ENCODE data around the gene ATP2A3.

ATP2A3 gene

GRCh38 chr17:3921502-3922319, 42.5 kb downstream of the ATP2A3 start:
- H3K4me3 ChIP-seq, result no peak overlapping the region
- no peak overlapping the region for H3K9ac ChIP-seq (ENCODE audit: insufficient read length)
- H3K27ac ChIP-seq, result no peak overlapping the region
- H3K9me3 ChIP-seq (ENCODE audit: low read depth, low read length), result no peaks in the 10 kb centered on the region
- no peak for DNase-seq (ENCODE audit: low read depth, low spot score)
- TF ChIP-seq POLR2AphosphoS5 (IDR thresholded peaks at IDR 0.05; ENCODE audit: borderline replicate concordance, low read depth, low read length) (no peak), EZH2 (IDR thresholded peaks at IDR 0.05) (no peak), FOXP2 (optimal IDR thresholded peaks at IDR 0.05; ENCODE audit: control extremely low read depth, extremely low read length, insufficient read depth) (no peak)
- H3K36me3 ChIP-seq (ENCODE audit: insufficient read depth, low read length), result no peaks in the 10 kb centered on the region

DNA sequence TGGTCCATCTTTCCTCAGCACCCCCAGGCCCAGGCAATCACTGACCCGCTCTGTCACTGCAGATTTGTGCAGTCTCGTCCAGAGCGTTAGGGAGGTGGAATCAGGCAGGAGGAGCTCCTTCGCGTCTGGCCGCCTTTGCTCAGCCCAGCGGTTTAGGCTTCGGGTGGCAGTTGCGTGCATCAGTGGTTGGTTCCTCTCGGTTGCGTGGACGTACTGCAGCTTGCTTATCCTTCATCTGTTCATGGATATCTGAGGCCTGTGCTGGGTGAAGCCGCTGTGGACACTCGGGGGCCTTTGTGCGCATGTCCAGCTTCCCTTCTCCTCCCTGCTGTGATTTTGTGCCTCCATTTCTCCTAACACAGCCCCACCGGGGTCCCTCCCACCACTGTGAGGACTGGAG, 43.2 kb downstream of the ATP2A3 start:
- Histone ChIP-seq H3K4me3 (no peak overlapping the region), H3K27ac (no peak overlapping the region), H3K9ac (ENCODE audit: insufficient read length) (no peak overlapping the region), H3K9me3 (ENCODE audit: low read depth, low read length) (no peaks in the 10 kb centered on the region), H3K36me3 (ENCODE audit: insufficient read depth, low read length) (no peaks in the 10 kb centered on the region)
- no peak for TF ChIP-seq POLR2AphosphoS5 (IDR thresholded peaks at IDR 0.05; ENCODE audit: borderline replicate concordance, low read depth, low read length)
- no peak for TF ChIP-seq FOXP2 (optimal IDR thresholded peaks at IDR 0.05; ENCODE audit: control extremely low read depth, extremely low read length, insufficient read depth)
- no peak for TF ChIP-seq EZH2 (IDR thresholded peaks at IDR 0.05)
- no peak for DNase-seq (ENCODE audit: low read depth, low spot score)

DNA sequence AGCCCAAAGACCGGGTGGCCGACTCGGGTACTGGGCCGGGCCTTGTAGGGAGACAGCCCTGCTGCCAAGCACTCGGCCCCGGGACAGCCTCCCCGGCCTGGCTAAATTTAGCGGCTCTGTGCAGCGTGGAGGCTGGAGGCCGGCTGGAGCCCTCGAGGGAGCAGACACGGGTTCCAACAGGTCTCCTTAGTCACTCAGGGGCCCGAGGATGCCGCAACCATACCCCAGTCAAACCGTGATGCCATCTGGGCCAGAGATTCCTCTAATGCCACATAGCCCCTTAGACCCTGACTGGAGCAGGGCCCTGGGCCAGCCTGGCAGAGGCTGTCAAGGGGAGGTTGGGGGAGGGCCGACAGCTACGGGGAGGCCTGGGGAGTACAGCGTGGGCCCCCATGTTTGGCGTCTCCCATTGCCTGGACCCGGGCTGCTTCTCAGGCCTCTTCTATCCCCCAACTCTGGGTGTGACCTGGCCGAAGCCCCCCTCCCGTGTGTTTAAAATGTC, 45.1 kb downstream of the ATP2A3 start:
- DNase-seq (ENCODE audit: low read depth, low spot score), result no peak
- H3K36me3 ChIP-seq (ENCODE audit: insufficient read depth, low read length), result no peaks in the 10 kb centered on the region
- TF ChIP-seq FOXP2 (optimal IDR thresholded peaks at IDR 0.05; ENCODE audit: control extremely low read depth, extremely low read length, insufficient read depth) (no peak), EZH2 (IDR thresholded peaks at IDR 0.05) (no peak), POLR2AphosphoS5 (IDR thresholded peaks at IDR 0.05; ENCODE audit: borderline replicate concordance, low read depth, low read length) (no peak)
- H3K9me3 ChIP-seq (ENCODE audit: low read depth, low read length), result no peaks in the 10 kb centered on the region
- H3K27ac ChIP-seq, result no peak overlapping the region
- no peak overlapping the region for H3K9ac ChIP-seq (ENCODE audit: insufficient read length)
- no peak overlapping the region for H3K4me3 ChIP-seq

DNA sequence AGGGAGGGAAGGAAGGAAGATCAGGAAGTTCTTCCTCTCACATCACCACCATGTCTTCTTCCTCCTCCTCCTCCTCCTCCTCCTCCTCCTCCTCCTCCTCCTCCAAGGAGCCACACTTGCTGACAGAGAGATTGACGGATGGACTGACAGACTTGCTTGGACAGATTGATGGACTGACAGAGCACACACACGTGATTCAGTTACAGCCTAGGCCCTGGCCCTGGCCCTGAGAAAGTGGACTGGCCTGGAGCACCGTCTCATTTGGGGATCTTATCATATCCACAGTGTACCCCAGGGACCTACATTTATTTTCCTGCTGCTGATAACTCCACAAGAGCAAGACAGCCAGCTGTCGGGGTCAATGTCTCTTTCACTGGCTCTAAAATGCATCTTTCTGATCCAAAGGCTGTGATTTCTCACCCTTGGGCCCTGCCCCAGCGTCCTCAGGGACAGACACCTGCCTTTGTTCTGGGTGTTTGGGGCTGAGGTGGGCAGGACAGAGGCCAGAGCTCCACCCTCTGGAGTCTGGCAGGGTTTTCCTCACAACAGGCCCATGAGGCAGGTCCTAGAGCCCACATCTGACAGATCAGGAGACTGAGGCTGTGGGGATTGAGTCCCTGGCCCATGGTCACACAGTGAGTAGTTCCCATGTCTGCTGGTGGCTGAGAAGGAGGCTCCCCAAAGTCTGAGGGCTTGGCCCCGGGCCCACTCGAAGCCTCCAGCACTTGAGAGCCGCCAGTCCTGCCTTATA, 45.7 kb downstream of the ATP2A3 start:
- no peak overlapping the region for H3K9ac ChIP-seq (ENCODE audit: insufficient read length)
- no peak for TF ChIP-seq POLR2AphosphoS5 (IDR thresholded peaks at IDR 0.05; ENCODE audit: borderline replicate concordance, low read depth, low read length)
- no peak for TF ChIP-seq FOXP2 (optimal IDR thresholded peaks at IDR 0.05; ENCODE audit: control extremely low read depth, extremely low read length, insufficient read depth)
- TF ChIP-seq EZH2 (IDR thresholded peaks at IDR 0.05), result no peak
- no peak for DNase-seq (ENCODE audit: low read depth, low spot score)
- no peak overlapping the region for H3K4me3 ChIP-seq
- no peaks in the 10 kb centered on the region for H3K9me3 ChIP-seq (ENCODE audit: low read depth, low read length)
- H3K27ac ChIP-seq, result no peak overlapping the region
- H3K36me3 ChIP-seq (ENCODE audit: insufficient read depth, low read length), result no peaks in the 10 kb centered on the region

- TF ChIP-seq POLR2AphosphoS5 (IDR thresholded peaks at IDR 0.05; ENCODE audit: borderline replicate concordance, low read depth, low read length) (no peak), EZH2 (IDR thresholded peaks at IDR 0.05) (no peak), FOXP2 (optimal IDR thresholded peaks at IDR 0.05; ENCODE audit: control extremely low read depth, extremely low read length, insufficient read depth) (no peak)
- Histone ChIP-seq H3K4me3 (no peak overlapping the region), H3K9me3 (ENCODE audit: low read depth, low read length) (no peaks in the 10 kb centered on the region), H3K27ac (no peak overlapping the region), H3K9ac (ENCODE audit: insufficient read length) (no peak overlapping the region), H3K36me3 (ENCODE audit: insufficient read depth, low read length) (no peaks in the 10 kb centered on the region)
- DNase-seq (ENCODE audit: low read depth, low spot score), result no peak
Observed at GRCh38 chr17:3917391-3917931, 46.8 kb downstream of the ATP2A3 start.

DNA sequence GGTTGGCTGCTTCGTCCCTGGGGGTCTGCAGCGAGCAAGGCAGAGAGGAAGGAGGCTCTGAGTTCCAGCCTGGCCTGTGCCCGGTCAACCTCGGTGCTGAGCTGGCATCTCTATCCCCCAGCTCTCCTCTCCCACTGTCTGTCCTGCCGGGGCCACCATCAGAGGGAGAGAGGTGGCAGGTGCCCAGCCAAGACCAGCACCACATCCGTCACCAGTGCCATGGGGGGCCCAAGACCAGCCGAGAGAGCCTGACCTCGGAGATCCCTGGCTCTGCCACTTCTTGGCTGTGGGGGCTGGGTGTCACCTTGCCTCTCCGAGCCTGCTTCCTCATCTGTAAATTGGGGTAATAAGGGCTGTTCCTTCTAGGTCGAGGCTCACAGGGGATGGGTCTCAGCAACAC, 47.4 kb downstream of the ATP2A3 start:
- H3K27ac ChIP-seq, result no peak overlapping the region
- H3K9ac ChIP-seq (ENCODE audit: insufficient read length), result no peak overlapping the region
- H3K9me3 ChIP-seq (ENCODE audit: low read depth, low read length), result no peaks in the 10 kb centered on the region
- no peak for DNase-seq (ENCODE audit: low read depth, low spot score)
- H3K36me3 ChIP-seq (ENCODE audit: insufficient read depth, low read length), result no peaks in the 10 kb centered on the region
- TF ChIP-seq FOXP2 (optimal IDR thresholded peaks at IDR 0.05; ENCODE audit: control extremely low read depth, extremely low read length, insufficient read depth), result no peak
- TF ChIP-seq EZH2 (IDR thresholded peaks at IDR 0.05), result no peak
- no peak for TF ChIP-seq POLR2AphosphoS5 (IDR thresholded peaks at IDR 0.05; ENCODE audit: borderline replicate concordance, low read depth, low read length)
- no peak overlapping the region for H3K4me3 ChIP-seq

DNA sequence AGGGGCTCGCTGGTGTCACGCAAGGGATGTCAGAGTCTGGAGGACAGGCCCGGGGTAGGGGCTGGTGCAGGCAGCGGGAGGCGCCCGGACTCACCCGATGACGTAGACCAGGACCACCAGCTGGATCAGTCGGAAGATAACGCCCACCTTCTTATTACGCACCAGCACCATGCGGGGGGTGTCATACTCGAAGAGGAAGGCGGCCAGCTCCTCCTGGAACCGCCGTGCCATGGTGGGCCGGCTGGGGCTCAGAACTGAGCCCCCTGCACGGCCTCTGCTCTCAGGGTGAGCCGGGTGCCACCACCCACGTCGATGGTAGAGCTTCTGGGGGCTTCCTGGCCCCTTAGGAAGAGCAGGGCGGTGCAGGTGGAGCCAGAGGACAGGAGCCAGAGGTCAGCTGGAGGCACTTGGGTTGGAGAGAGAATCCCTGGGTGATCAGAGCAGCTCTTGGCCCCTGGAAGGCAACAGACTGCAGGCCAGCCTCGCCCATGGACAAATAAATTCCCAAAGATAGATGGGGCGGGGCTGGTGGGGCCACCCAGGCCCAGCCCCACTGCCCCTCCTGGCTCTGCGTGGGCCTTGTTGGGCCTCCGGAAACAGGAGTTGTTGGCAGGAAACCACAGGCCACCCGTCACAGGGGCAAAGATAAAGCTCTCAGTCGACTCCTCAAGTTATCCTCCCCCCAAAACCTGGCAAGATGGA, 48.1 kb downstream of the ATP2A3 start, which contains the start of gene P2RX1:
P2RX1 (minus strand) TSS at position 471 of the 702 bp plus-strand sequence; CDS start at position 231, 240 bp downstream.
- Histone ChIP-seq H3K9ac (ENCODE audit: insufficient read length) (no peak within 1 kb of the TSS), H3K4me3 (no peak within 1 kb of the TSS), H3K9me3 (ENCODE audit: low read depth, low read length) (no peaks in the 10 kb centered on the region), H3K36me3 (ENCODE audit: insufficient read depth, low read length) (no peaks in the 10 kb centered on the region), H3K27ac (no peak within 1 kb of the TSS)
- no peak; the same call in 1 of the 2 replicates for TF ChIP-seq POLR2AphosphoS5 (IDR thresholded peaks at IDR 0.05; ENCODE audit: borderline replicate concordance, low read depth, low read length)
- TF ChIP-seq EZH2 (IDR thresholded peaks at IDR 0.05), result no peak
- no peak for TF ChIP-seq FOXP2 (optimal IDR thresholded peaks at IDR 0.05; ENCODE audit: control extremely low read depth, extremely low read length, insufficient read depth)
- no peak for DNase-seq (ENCODE audit: low read depth, low spot score)
